Thyroid gland (tissue), 4 donors: ENCODE data around the gene ITCH. TPM values are rescaled to one million over a fixed set of nuclear protein-coding genes. Genes with fewer than 3 reads are reported as not detected.

Experiments
- DNase-seq, 2 donors: peaks; one replicate each; pipeline ENCODE4 v3.0.0-alpha.2; 2019
- H3K27ac ChIP-seq, 3 donors: fragments of 200-600 bp; sonication (generic); 1 replicate in 2 of 3; 2 replicates in 1 of 3; pipeline ENCODE4 v1.5.1; 2016 to 2019; ENCODE audit warnings: mild to moderate bottlenecking in 1 of 3, moderate library complexity in 1 of 3
- H3K27me3 ChIP-seq: fragments of 200-600 bp; sonication (generic); one replicate; pipeline ENCODE4 v1.5.1; 2019
- H3K36me3 ChIP-seq, 2 donors: fragments of 200-600 bp; sonication (generic); one replicate each; pipeline ENCODE4 v1.5.1; 2016 to 2019
- H3K4me1 ChIP-seq, 2 donors: fragments of 200-600 bp; sonication (generic); one replicate each; pipeline ENCODE4 v1.5.1; 2017 to 2019
- H3K4me3 ChIP-seq, 3 donors: fragments of 200-600 bp; sonication (generic); replicated peaks in 1 of 3; 1 replicate in 2 of 3; 2 replicates in 1 of 3; pipeline ENCODE4 v1.5.1; 2016; ENCODE audit warnings: mild to moderate bottlenecking in 1 of 3
- H3K9me3 ChIP-seq: fragments of 200-600 bp; sonication (generic); one replicate; pipeline ENCODE4 v1.5.1; 2017
- POLR2A ChIP-seq, 2 donors: fragments of 450-650 bp; IDR thresholded peaks; one replicate each; pipeline ENCODE4 v1.6.1; 2017; ENCODE audit warnings: antibody characterized with exemption in 2 of 2, mild to moderate bottlenecking in 2 of 2, moderate library complexity in 1 of 2
- WGBS, 2 donors: methylation state at CpG; one replicate each; pipeline ENCODE4 v1.1.5; 2017; 5-methylcytosine and 5-hydroxymethylcytosine counted together
- intact Hi-C: fragments of 100-400 bp; cut with DNase I; formaldehyde crosslinking; loops from one replicate; pipeline ENCODE4 v1.15.1; 2023
- total RNA-seq, 4 donors: library from RNA; depleted of rRNA; stranded (reverse); fragments of >200 nt; gene quantifications; one replicate each; pipeline ENCODE4 v1.2.3, GENCODE V29; 2016
- TF ChIP-seq, protein P1 (sequence below), 6 experiments: fragments of 200-600 bp in 3 of 6; fragments of 450-650 bp in 3 of 6; sonication (generic) in 3 of 6; IDR thresholded peaks; one replicate each; pipeline ENCODE4 v1.5.1; 2016 to 2019; ENCODE audit warnings: antibody characterized with exemption in 6 of 6, mild to moderate bottlenecking in 2 of 6, inconsistent platforms in 1 of 6, moderate library complexity in 1 of 6

ITCH gene
- total RNA-seq, 4 donors from 2014 or later, result 67.5 to 120 (median 75.5) TPM

DNA sequence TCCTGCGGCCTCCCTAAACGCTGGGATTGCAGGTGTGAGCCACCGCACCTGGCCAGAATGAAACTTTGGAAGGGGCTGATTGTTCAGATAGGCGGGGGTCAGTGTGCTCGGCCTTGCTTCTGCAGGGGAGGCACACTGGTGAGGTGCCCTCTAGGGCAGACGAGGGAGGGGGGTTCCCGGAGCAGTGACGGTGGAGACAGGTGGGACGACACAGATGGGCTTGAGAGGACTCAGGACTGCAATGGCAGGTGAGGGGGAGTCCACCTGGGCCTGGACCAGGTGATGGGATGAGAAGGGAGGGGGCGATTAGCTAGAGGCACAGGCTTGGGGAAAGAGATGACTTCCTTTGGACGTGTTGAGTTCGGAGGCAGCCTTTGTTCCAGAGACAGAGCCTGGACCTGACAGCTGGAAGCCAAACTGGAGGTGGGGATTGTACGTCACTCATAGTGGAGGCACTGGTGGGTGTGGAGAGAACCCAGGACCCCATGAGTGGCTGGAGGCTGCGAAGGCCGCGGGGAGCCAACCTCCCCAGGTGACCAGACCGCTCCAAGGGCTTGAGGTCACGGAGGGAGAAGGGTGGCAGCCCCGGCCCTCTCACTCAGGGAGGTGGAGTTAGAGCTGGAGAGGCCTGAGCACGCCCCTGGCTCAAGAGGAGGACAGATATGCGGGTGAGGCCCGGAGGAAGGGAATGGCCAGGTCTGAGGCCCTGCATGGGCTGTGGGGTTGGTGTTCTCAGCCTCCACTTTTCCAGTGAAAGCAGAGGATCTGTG is 185.0 kb downstream of the ITCH start:
- DNase-seq, result no peak
- intact Hi-C loops, result no loop called here
- Histone ChIP-seq H3K4me1 (no peaks in the 10 kb centered on the region), H3K4me3 (no peak overlapping the region), H3K9me3 (no peaks in the 10 kb centered on the region), H3K27me3 (no peaks in the 10 kb centered on the region), H3K36me3 (no peaks in the 10 kb centered on the region), H3K27ac (no peak overlapping the region)
- 93% methylated on average over 22 of the region's 22 CpGs for WGBS, 2 donors
- TF ChIP-seq POLR2A (IDR thresholded peaks at IDR 0.05), result no peak
- TF ChIP-seq, protein P1, sequence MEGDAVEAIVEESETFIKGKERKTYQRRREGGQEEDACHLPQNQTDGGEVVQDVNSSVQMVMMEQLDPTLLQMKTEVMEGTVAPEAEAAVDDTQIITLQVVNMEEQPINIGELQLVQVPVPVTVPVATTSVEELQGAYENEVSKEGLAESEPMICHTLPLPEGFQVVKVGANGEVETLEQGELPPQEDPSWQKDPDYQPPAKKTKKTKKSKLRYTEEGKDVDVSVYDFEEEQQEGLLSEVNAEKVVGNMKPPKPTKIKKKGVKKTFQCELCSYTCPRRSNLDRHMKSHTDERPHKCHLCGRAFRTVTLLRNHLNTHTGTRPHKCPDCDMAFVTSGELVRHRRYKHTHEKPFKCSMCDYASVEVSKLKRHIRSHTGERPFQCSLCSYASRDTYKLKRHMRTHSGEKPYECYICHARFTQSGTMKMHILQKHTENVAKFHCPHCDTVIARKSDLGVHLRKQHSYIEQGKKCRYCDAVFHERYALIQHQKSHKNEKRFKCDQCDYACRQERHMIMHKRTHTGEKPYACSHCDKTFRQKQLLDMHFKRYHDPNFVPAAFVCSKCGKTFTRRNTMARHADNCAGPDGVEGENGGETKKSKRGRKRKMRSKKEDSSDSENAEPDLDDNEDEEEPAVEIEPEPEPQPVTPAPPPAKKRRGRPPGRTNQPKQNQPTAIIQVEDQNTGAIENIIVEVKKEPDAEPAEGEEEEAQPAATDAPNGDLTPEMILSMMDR (IDR thresholded peaks at IDR 0.05), result no peak

DNA sequence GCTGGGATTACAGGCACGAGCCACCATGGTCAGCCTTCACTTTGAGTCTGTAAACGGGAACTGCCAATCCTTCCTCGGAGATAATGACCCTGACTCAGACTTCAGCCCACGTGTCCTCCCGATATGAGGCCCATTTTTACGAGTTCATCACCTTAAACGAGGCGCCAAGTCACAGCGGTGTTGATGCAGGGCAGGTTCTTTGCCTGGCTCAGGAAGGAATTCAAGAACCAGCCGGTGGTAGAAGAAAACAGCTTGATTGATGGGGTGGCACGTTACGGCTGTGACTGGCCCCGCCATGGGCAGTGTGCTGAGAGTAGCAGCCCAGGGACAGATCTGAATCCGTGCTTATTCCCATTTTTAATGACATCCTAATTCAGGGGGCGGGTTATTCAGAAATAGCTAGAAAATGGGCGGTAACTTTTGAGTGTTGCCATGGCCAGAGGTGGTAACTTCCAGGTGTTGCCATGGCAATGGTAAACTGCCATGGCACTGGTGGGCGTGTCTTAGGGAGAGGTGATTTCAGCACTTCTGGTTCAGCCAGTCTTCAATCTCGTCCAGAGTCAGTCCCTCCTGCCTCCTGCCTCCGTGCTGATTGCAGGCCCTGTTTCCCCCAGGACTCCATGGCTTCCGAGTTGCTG is 186.3 kb downstream of the ITCH start:
- H3K36me3 ChIP-seq, result no peaks in the 10 kb centered on the region
- no peak for TF ChIP-seq POLR2A (IDR thresholded peaks at IDR 0.05)
- TF ChIP-seq, protein P1 (IDR thresholded peaks at IDR 0.05), result no peak
- H3K9me3 ChIP-seq, result no peaks in the 10 kb centered on the region
- H3K27me3 ChIP-seq, result no peaks in the 10 kb centered on the region
- peak; percentile 30 to 32 for DNase-seq
- WGBS, 2 donors, result 56 to 57% methylated on average over 20 of the region's 20 CpGs
- no peaks in the 10 kb centered on the region for H3K4me1 ChIP-seq
- H3K4me3 ChIP-seq, result no peak overlapping the region
- intact Hi-C loops, result no loop called here
- no peak overlapping the region for H3K27ac ChIP-seq

DNA sequence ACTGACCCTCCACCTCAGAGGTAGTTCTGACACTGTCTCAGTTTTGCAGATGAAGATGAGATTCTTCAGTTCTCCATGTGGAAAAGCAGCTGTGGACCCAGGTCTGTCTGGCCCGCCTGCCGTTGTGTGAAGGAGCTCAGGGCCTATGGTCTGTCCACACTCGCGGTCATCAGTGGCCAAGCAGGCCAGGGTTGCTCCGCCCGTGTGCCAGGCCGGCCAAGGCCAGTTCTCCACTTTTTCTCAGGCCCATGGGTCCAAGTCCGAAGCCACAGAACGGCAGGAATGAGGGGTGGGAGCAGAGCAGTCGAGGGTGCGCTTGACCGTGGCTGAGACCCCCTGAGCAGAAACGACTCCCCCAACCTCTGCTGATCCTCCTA is 186.8 kb downstream of the ITCH start:
- Histone ChIP-seq H3K27ac (no peak overlapping the region), H3K9me3 (no peaks in the 10 kb centered on the region), H3K4me3 (no peak overlapping the region), H3K27me3 (no peaks in the 10 kb centered on the region), H3K36me3 (no peaks in the 10 kb centered on the region), H3K4me1 (no peaks in the 10 kb centered on the region)
- intact Hi-C loops, result no loop called here
- no peak for DNase-seq
- no peak for TF ChIP-seq POLR2A (IDR thresholded peaks at IDR 0.05)
- TF ChIP-seq, protein P1 (IDR thresholded peaks at IDR 0.05), result no peak
- 89% methylated on average over 8 to 12 of the region's 13 CpGs for WGBS, 2 donors

DNA sequence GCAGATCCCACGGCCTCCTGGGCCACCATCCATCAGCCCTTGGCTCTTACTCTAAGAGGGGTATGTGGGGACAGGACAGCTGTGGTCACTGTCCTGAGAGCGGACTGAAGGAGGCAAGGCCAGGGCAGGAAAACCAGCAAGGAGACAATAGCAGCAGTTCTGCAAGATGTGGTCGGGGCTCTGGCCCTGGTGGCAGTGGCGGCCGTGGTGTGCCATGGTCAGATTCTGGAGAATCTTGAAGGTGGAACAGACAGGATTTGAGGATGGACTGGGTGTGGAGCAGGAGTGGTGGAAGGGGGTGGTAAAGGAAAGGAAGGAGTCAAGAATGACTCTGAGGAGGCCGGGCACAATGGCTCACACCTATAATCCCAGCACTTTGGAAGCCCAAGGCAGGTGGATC is 189.5 kb downstream of the ITCH start:
- peaks cover under 1 to 2% of the 10 kb centered on the region in 2 donors for H3K4me1 ChIP-seq
- no peaks in the 10 kb centered on the region for H3K27me3 ChIP-seq
- no peaks in the 10 kb centered on the region for H3K9me3 ChIP-seq
- H3K4me3 ChIP-seq, result no peak overlapping the region
- H3K27ac ChIP-seq, result no peak overlapping the region
- no peak for DNase-seq
- no peaks in the 10 kb centered on the region for H3K36me3 ChIP-seq
- intact Hi-C loops, result no loop called here
- WGBS, 2 donors, result 91 to 92% methylated on average over 6 of the region's 6 CpGs
- no peak for TF ChIP-seq POLR2A (IDR thresholded peaks at IDR 0.05)
- TF ChIP-seq, protein P1 (IDR thresholded peaks at IDR 0.05), result no peak

DNA sequence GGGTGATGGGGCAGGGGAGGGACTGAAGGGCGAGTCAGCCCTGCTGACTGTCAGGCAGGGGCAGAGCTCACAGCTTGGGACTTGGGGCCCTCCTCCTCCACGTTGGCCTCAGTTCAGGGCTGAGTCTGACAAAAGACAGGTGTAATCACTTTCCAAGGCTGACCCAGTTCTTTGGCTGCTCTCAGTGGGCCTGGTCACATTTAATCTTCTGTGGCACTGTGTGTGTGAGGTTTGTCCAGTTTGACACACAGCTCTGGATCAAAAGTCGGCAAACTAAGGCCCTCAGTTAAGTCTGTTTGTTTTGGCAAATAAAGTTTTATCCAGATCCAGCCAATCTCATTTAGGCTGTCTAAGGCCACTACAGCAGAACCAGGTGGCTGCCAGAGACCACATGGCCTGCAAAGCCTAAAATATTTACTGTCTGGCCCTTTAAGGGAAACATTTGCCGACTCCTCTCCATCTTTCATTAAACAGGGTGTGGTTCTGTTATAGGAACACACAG is 190.3 kb downstream of the ITCH start:
- WGBS, 2 donors, result 66 to 70% methylated on average over 4 of the region's 4 CpGs
- TF ChIP-seq, protein P1 (IDR thresholded peaks at IDR 0.05), result no peak
- TF ChIP-seq POLR2A (IDR thresholded peaks at IDR 0.05), result no peak
- Histone ChIP-seq H3K4me1 (peaks cover 5 to 6% of the 10 kb centered on the region in 2 donors), H3K36me3 (no peaks in the 10 kb centered on the region), H3K27ac (no peak overlapping the region), H3K27me3 (no peaks in the 10 kb centered on the region), H3K9me3 (no peaks in the 10 kb centered on the region), H3K4me3 (no peak overlapping the region)
- intact Hi-C loops, result no loop called here
- no peak for DNase-seq
